ENCODE results near the gene SPHK1. TPM values are rescaled to one million over a fixed set of nuclear protein-coding genes. Genes with fewer than 3 reads are reported as not detected.

The SPHK1 gene
- polyA plus RNA-seq, 1 donor from 2014 or later, result 2.7 TPM

- Histone ChIP-seq H3K9me2 (ENCODE audit: insufficient read depth, low read length) (no peaks in the 10 kb centered on the region), H3K36me3 (ENCODE audit: insufficient read depth, low read length) (peaks cover 7% of the 10 kb centered on the region), H2AFZ (ENCODE audit: low read depth, low read length) (no peak overlapping the region), H3K9me3 (ENCODE audit: low read length) (no peaks in the 10 kb centered on the region), H4K20me1 (ENCODE audit: insufficient read depth) (no peaks in the 10 kb centered on the region), H3K4me2 (ENCODE audit: low read length) (no peak overlapping the region), H3K4me3 (ENCODE audit: low read length) (no peak overlapping the region), H3K79me2 (replicated peaks; ENCODE audit: insufficient read depth, low read length) (peaks cover 5% of the 10 kb centered on the region), H3K27me3 (ENCODE audit: insufficient read depth, low read depth, low read length) (no peaks in the 10 kb centered on the region), H3K9ac (ENCODE audit: low read length) (no peak overlapping the region), H3F3A (ENCODE audit: insufficient read depth, low read length, poor library complexity, severe bottlenecking) (no peaks in the 10 kb centered on the region), H3K27ac (ENCODE audit: low read length) (no peak overlapping the region)
- TF ChIP-seq POLR2AphosphoS5 (IDR thresholded peaks at IDR 0.05) (no peak), MXI1 (conservative IDR thresholded peaks at IDR 0.05; ENCODE audit: poor library complexity, severe bottlenecking) (no peak), CTCF (IDR thresholded peaks at IDR 0.05; ENCODE audit: poor library complexity, severe bottlenecking) (no peak), EZH2 (IDR thresholded peaks at IDR 0.05; ENCODE audit: borderline replicate concordance, insufficient read depth, low read length, poor library complexity, severe bottlenecking) (no peak), EP300 (conservative IDR thresholded peaks at IDR 0.05; ENCODE audit: poor library complexity, severe bottlenecking) (no peak)
- TF ChIP-seq, protein P1, sequence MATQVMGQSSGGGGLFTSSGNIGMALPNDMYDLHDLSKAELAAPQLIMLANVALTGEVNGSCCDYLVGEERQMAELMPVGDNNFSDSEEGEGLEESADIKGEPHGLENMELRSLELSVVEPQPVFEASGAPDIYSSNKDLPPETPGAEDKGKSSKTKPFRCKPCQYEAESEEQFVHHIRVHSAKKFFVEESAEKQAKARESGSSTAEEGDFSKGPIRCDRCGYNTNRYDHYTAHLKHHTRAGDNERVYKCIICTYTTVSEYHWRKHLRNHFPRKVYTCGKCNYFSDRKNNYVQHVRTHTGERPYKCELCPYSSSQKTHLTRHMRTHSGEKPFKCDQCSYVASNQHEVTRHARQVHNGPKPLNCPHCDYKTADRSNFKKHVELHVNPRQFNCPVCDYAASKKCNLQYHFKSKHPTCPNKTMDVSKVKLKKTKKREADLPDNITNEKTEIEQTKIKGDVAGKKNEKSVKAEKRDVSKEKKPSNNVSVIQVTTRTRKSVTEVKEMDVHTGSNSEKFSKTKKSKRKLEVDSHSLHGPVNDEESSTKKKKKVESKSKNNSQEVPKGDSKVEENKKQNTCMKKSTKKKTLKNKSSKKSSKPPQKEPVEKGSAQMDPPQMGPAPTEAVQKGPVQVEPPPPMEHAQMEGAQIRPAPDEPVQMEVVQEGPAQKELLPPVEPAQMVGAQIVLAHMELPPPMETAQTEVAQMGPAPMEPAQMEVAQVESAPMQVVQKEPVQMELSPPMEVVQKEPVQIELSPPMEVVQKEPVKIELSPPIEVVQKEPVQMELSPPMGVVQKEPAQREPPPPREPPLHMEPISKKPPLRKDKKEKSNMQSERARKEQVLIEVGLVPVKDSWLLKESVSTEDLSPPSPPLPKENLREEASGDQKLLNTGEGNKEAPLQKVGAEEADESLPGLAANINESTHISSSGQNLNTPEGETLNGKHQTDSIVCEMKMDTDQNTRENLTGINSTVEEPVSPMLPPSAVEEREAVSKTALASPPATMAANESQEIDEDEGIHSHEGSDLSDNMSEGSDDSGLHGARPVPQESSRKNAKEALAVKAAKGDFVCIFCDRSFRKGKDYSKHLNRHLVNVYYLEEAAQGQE (IDR thresholded peaks at IDR 0.05; ENCODE audit: borderline replicate concordance), result no peak
Observed at GRCh38 chr17:76422860-76423259, 38.5 kb downstream of the SPHK1 start.

DNA sequence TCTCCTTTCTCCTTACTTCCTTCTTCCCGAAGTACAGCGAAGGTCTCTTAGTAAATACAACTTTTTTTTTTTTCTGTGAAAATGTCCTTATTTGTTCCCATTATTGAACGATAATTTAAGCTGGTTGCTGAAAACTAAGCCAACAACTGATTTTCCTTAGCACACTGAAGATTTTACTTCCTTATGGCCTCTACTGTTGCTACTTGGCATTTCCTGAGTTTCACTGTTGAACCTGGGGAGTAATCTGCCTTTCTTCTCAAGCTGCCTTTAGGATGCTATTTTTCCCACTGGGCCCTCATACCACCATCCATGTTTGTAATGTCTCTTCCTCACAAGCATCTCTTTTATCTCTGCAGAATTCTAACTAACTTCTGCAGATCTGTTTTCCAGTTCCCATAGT, 42.4 kb downstream of the SPHK1 start:
- Histone ChIP-seq H3K9me2 (ENCODE audit: insufficient read depth, low read length) (no peaks in the 10 kb centered on the region), H3K4me3 (ENCODE audit: low read length) (no peak overlapping the region), H3F3A (ENCODE audit: insufficient read depth, low read length, poor library complexity, severe bottlenecking) (no peaks in the 10 kb centered on the region), H3K9me3 (ENCODE audit: low read length) (no peaks in the 10 kb centered on the region), H3K27me3 (ENCODE audit: insufficient read depth, low read depth, low read length) (no peaks in the 10 kb centered on the region), H4K20me1 (ENCODE audit: insufficient read depth) (no peaks in the 10 kb centered on the region), H3K36me3 (ENCODE audit: insufficient read depth, low read length) (peaks cover 7% of the 10 kb centered on the region), H3K27ac (ENCODE audit: low read length) (no peak overlapping the region), H3K79me2 (replicated peaks; ENCODE audit: insufficient read depth, low read length) (peaks cover 11% of the 10 kb centered on the region), H3K9ac (ENCODE audit: low read length) (no peak overlapping the region), H3K4me2 (ENCODE audit: low read length) (no peak overlapping the region), H2AFZ (ENCODE audit: low read depth, low read length) (no peak overlapping the region)
- TF ChIP-seq CTCF (IDR thresholded peaks at IDR 0.05; ENCODE audit: poor library complexity, severe bottlenecking) (no peak), RAD21 (conservative IDR thresholded peaks at IDR 0.05) (no peak), MXI1 (conservative IDR thresholded peaks at IDR 0.05; ENCODE audit: poor library complexity, severe bottlenecking) (no peak), POLR2AphosphoS5 (IDR thresholded peaks at IDR 0.05) (no peak), EP300 (conservative IDR thresholded peaks at IDR 0.05; ENCODE audit: poor library complexity, severe bottlenecking) (no peak), SMC3 (conservative IDR thresholded peaks at IDR 0.05; ENCODE audit: poor library complexity) (no peak), EZH2 (IDR thresholded peaks at IDR 0.05; ENCODE audit: borderline replicate concordance, insufficient read depth, low read length, poor library complexity, severe bottlenecking) (no peak), TAF1 (IDR thresholded peaks at IDR 0.05; ENCODE audit: low read depth) (no peak)
- TF ChIP-seq, protein P1 (IDR thresholded peaks at IDR 0.05; ENCODE audit: borderline replicate concordance), result no peak

All from neural cell (in vitro differentiated cells).